Stimulated activated CD8-positive, alpha-beta memory T cell treated with anti-CD3 and anti-CD28 coated beads, Interleukin-15, amount 100 ng/mL, for 1 hour (primary cell): ENCODE measurements around the gene AKAP13.

ENCODE experiments used
- DNase-seq: peaks from one replicate; pipeline ENCODE4 v3.0.0-alpha.2; 2020; ENCODE audit warnings: low read depth

AKAP13 gene

GRCh38 chr15:85445361-85445760 is 65.0 kb downstream of the AKAP13 start:
- DNase-seq, result no peak

GRCh38 chr15:85451099-85451700 is 70.8 kb downstream of the AKAP13 start:
- no peak for DNase-seq

- DNase-seq, result no peak
Measured at GRCh38 chr15:85452436-85452835, 72.0 kb downstream of the AKAP13 start.

GRCh38 chr15:85453144-85453872 is 72.9 kb downstream of the AKAP13 start:
- DNase-seq, result no peak

GRCh38 chr15:85454403-85454802 is 74.0 kb downstream of the AKAP13 start:
- no peak for DNase-seq

GRCh38 chr15:85455891-85456290 is 75.5 kb downstream of the AKAP13 start:
- no peak for DNase-seq

GRCh38 chr15:85456798-85457197 is 76.4 kb downstream of the AKAP13 start:
- DNase-seq, result no peak

- DNase-seq, result no peak
Measured at GRCh38 chr15:85457392-85457968, 77.1 kb downstream of the AKAP13 start.

- no peak for DNase-seq
Measured at GRCh38 chr15:85458764-85459163, 78.4 kb downstream of the AKAP13 start.

- DNase-seq, result no peak
Measured at GRCh38 chr15:85462029-85462428, 81.6 kb downstream of the AKAP13 start.

GRCh38 chr15:85463276-85463892 is 83.0 kb downstream of the AKAP13 start:
- no peak for DNase-seq

- DNase-seq, result no peak
Measured at GRCh38 chr15:85463976-85464375, 83.6 kb downstream of the AKAP13 start.

GRCh38 chr15:85464471-85464870 is 84.1 kb downstream of the AKAP13 start:
- no peak for DNase-seq

- DNase-seq, result no peak
Measured at GRCh38 chr15:85470563-85471271, 90.3 kb downstream of the AKAP13 start.

- DNase-seq, result no peak
Measured at GRCh38 chr15:85472349-85472748, 91.9 kb downstream of the AKAP13 start.

- DNase-seq, result no peak
Measured at GRCh38 chr15:85473455-85473854, 93.1 kb downstream of the AKAP13 start.

GRCh38 chr15:85474700-85475316 is 94.4 kb downstream of the AKAP13 start:
- no peak for DNase-seq

GRCh38 chr15:85475317-85475701 is 94.9 kb downstream of the AKAP13 start:
- DNase-seq, result no peak

- DNase-seq, result no peak
Measured at GRCh38 chr15:85475711-85476110, 95.3 kb downstream of the AKAP13 start.

GRCh38 chr15:85477061-85477460 is 96.7 kb downstream of the AKAP13 start:
- DNase-seq, result no peak

- no peak for DNase-seq
Measured at GRCh38 chr15:85477730-85478129, 97.3 kb downstream of the AKAP13 start.

- no peak for DNase-seq
Measured at GRCh38 chr15:85479071-85479647, 98.8 kb downstream of the AKAP13 start.
